PC-3 (cell line): Measurements from ENCODE around the gene NKTR. TPM values are rescaled to one million over a fixed set of nuclear protein-coding genes. Genes with fewer than 3 reads are reported as not detected.

Experiments used
- ATAC-seq: fragments of 200-7000 bp; cut with Tn5 transposase; 2 replicates; pipeline ENCODE4 v1.9.1; 2020; ENCODE audit warnings: mild to moderate bottlenecking, moderate library complexity
- BruUV-seq: library from RNA; stranded (reverse); fragments of 400-500 nt; replicated peaks from 2 replicates; lab custom pipeline; 2021; lab: Mats Ljungman, UMichigan
- CTCF ChIA-PET: fragments of 300-600 bp; sonication (Branson Sonifier 250); formaldehyde crosslinking; loops from one replicate; lab custom pipeline; 2022; ENCODE audit warnings: antibody characterized with exemption; lab: Charles Lee
- POLR2A ChIA-PET: fragments of 300-600 bp; sonication (Branson Sonifier 250); formaldehyde crosslinking; loops from one replicate; lab custom pipeline; 2022; ENCODE audit warnings: antibody characterized with exemption; ENCODE audit not compliant: unreplicated experiment; lab: Charles Lee
- DNase-seq: peaks from one replicate; pipeline ENCODE4 v3.0.0-alpha.2; 2015
- H2AFZ ChIP-seq: fragments of 300-600 bp; sonication (generic); 2 replicates; pipeline ENCODE4 v1.6.0; 2016; ENCODE audit warnings: antibody characterized with exemption, low read length
- H3F3A ChIP-seq: fragments of 300-600 bp; sonication (generic); one replicate; pipeline ENCODE4 v1.6.0; 2017; ENCODE audit warnings: antibody characterized with exemption, low read length, control low read depth, mild to moderate bottlenecking; ENCODE audit not compliant: unreplicated experiment
- H3K27ac ChIP-seq: fragments of 300-600 bp; sonication (generic); 2 replicates; pipeline ENCODE4 v1.5.1; 2016; ENCODE audit warnings: mild to moderate bottlenecking, low read length
- H3K27me3 ChIP-seq: fragments of 300-600 bp; sonication (generic); 2 replicates; pipeline ENCODE4 v1.6.1; 2016; ENCODE audit warnings: low read length, mixed read lengths
- H3K36me3 ChIP-seq: fragments of 300-600 bp; sonication (generic); 2 replicates; pipeline ENCODE4 v1.6.1; 2016; ENCODE audit warnings: low read depth, mixed run types, low read length, mixed read lengths
- H3K4me1 ChIP-seq: fragments of 300-600 bp; sonication (generic); 2 replicates; pipeline ENCODE4 v1.5.1; 2016; ENCODE audit warnings: low read length; ENCODE audit not compliant: insufficient read depth
- H3K4me2 ChIP-seq: fragments of 300-600 bp; sonication (generic); 2 replicates; pipeline ENCODE4 v1.6.0; 2016; ENCODE audit warnings: low read length
- H3K4me3 ChIP-seq: fragments of 300-600 bp; sonication (generic); 2 replicates; pipeline ENCODE4 v1.5.1; 2016; ENCODE audit warnings: mild to moderate bottlenecking, low read length, mixed read lengths
- H3K79me2 ChIP-seq: fragments of 300-600 bp; sonication (generic); 2 replicates; pipeline ENCODE4 v1.6.1; 2017; ENCODE audit warnings: low read length, mixed read lengths
- H3K9ac ChIP-seq: fragments of 300-600 bp; sonication (generic); 2 replicates; pipeline ENCODE4 v1.6.0; 2016; ENCODE audit warnings: mild to moderate bottlenecking, low read length
- H3K9me2 ChIP-seq: fragments of 300-600 bp; sonication (generic); replicated peaks from 2 replicates; pipeline ENCODE4 v1.6.1; 2016; ENCODE audit warnings: mixed run types, low read length, mixed read lengths
- H3K9me3 ChIP-seq: fragments of 300-600 bp; sonication (generic); 2 replicates; pipeline ENCODE4 v1.6.1; 2016; ENCODE audit warnings: low read length, mixed read lengths
- H4K20me1 ChIP-seq: fragments of 300-600 bp; sonication (generic); 2 replicates; pipeline ENCODE4 v1.6.1; 2016; ENCODE audit warnings: low read length, mixed read lengths
- CTCF ChIP-seq: fragments of 300-600 bp; sonication (generic); conservative IDR thresholded peaks from 2 replicates; pipeline ENCODE4 v1.5.1; 2017; ENCODE audit warnings: antibody characterized with exemption, low read depth, mild to moderate bottlenecking, low read length
- EZH2 ChIP-seq: fragments of 300-600 bp; sonication (generic); IDR thresholded peaks from one replicate; pipeline ENCODE4 v1.6.1; 2017; ENCODE audit warnings: antibody characterized with exemption, mild to moderate bottlenecking, low read length; ENCODE audit not compliant: unreplicated experiment
- EZH2phosphoT487 ChIP-seq: fragments of 300-600 bp; sonication (generic); IDR thresholded peaks from 2 replicates; pipeline ENCODE4 v1.6.1; 2018; ENCODE audit warnings: mild to moderate bottlenecking, antibody characterized with exemption, low read length, borderline replicate concordance
- intact Hi-C: fragments of 100-400 bp; cut with micrococcal nuclease; formaldehyde crosslinking; loops from 2 replicates; pipeline ENCODE4 v1.9.0; 2023
- total RNA-seq: library from RNA; depleted of rRNA; stranded (reverse); fragments of >200 nt; gene quantifications from 2 replicates; pipeline ENCODE4 v1.2.3, GENCODE V29; 2014

The NKTR gene
- total RNA-seq, 1 experiment from 2014 or later = 37.6 TPM

GRCh38 chr3:42605546-42606173 is 5.2 kb downstream of the NKTR start:
- ChIA-PET POLR2A (interaction anchor here (0.6 kb wide), 1 partner anchor 24 kb away, joined by 3 read pairs; no protein-coding TSS in a partner anchor), CTCF (no interaction called here)
- Histone ChIP-seq H3K4me1 (peaks cover 14% of the 10 kb centered on the region), H3K9ac (no peak overlapping the region), H3K9me3 (no peaks in the 10 kb centered on the region), H3F3A (no peaks in the 10 kb centered on the region), H3K27me3 (no peaks in the 10 kb centered on the region), H3K9me2 (no peaks in the 10 kb centered on the region), H3K4me3 (no peak overlapping the region), H3K79me2 (peaks cover 98% of the 10 kb centered on the region), H4K20me1 (peaks cover 38% of the 10 kb centered on the region), H3K27ac (no peak overlapping the region), H3K36me3 (peaks cover 22% of the 10 kb centered on the region), H3K4me2 (no peak overlapping the region), H2AFZ (no peak overlapping the region)
- ATAC-seq (no peak), DNase-seq (no peak)
- intact Hi-C loops = no loop called here
- TF ChIP-seq EZH2 (no peak), EZH2phosphoT487 (no peak), CTCF (no peak)
- no TSS peak for BruUV-seq

GRCh38 chr3:42608581-42608980 is 8.1 kb downstream of the NKTR start:
- CTCF ChIA-PET = no interaction called here
- H4K20me1 ChIP-seq = peaks cover 33% of the 10 kb centered on the region; the same call in 1 of the 2 replicates
- no TSS peak for BruUV-seq

More at GRCh38 chr3:42608581-42608980, 8.1 kb downstream of the NKTR start:
- Histone ChIP-seq H2AFZ (no peak overlapping the region), H3K9ac (no peak overlapping the region), H3K79me2 (peaks cover 100% of the 10 kb centered on the region), H3K27me3 (no peaks in the 10 kb centered on the region), H3K4me1 (peaks cover 4% of the 10 kb centered on the region; the same call in 1 of the 2 replicates), H3K4me2 (no peak overlapping the region), H3K4me3 (no peak overlapping the region), H3K9me3 (no peaks in the 10 kb centered on the region), H3F3A (peaks cover 4% of the 10 kb centered on the region), H3K27ac (no peak overlapping the region), H3K9me2 (no peaks in the 10 kb centered on the region), H3K36me3 (peaks cover 22% of the 10 kb centered on the region)
- POLR2A ChIA-PET = no interaction called here
- DNase-seq (no peak), ATAC-seq (no peak)
- intact Hi-C loops = no loop called here
- TF ChIP-seq CTCF (no peak), EZH2 (no peak), EZH2phosphoT487 (no peak)
